GM19193 (cell line): ENCODE results near the gene MAP1LC3B.

Experiments used
- POLR2A ChIP-seq: IDR thresholded peaks from 4 replicates; pipeline ENCODE4 v1.6.1; 2011; ENCODE audit not compliant: insufficient read depth, insufficient read length; ENCODE audit errors: extremely low read depth

The MAP1LC3B gene

GRCh38 chr16:87411375-87412271 is 19.5 kb downstream of the MAP1LC3B start:
- no peak for TF ChIP-seq POLR2A

DNA sequence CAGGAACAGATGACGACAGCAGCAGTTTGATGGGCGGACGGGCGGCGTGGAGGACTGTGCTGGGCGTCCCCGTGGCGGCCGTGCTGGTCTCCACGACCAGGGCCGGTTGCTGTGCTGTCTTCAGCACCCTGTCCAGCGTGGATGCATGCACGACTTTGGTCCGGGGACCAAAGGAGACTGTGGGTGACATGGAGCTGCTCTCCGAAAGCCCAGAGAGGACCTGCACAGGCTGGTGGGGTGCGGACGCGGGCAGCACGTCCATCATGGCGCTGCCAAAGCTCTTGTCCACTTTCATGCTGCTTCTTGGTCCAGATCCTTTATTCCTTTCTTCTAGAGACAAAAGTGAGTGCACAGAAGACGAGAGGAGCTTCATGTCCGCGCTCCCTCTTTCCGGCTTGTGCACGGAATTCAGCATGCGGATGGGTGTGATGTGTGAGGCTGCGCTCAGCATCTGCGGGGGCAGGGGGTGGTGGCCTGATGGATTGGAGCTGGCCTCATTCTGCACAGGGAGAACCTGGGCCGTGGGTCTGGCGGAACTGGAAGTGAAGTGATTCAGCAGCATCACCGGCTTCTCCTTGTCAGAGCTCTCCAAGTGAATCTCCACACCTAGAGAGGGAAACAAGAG is 20.3 kb downstream of the MAP1LC3B start:
- no peak for TF ChIP-seq POLR2A

- TF ChIP-seq POLR2A, result no peak
These were observed 20.9 kb downstream of the MAP1LC3B start for GRCh38 chr16:87412996-87413421.

DNA sequence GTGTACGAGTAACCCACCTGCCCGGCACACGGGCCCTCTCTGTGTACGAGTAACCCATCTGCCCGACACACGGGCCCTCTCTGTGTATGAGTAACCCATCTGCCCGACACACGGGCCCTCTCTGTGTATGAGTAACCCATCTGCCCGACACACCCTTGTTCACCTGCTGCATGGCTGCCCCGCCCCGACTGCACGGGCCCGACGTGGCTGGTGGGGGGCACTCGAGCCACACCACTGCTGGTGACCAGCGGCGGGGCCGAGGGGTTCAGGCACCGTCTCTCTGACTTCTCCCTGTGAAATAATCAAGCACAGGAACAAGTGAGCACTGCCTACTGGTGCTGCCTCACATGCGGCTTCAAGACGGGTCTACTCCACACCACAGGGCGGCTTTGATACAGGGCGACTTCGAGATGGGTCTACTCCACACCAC is 22.1 kb downstream of the MAP1LC3B start:
- no peak for TF ChIP-seq POLR2A

DNA sequence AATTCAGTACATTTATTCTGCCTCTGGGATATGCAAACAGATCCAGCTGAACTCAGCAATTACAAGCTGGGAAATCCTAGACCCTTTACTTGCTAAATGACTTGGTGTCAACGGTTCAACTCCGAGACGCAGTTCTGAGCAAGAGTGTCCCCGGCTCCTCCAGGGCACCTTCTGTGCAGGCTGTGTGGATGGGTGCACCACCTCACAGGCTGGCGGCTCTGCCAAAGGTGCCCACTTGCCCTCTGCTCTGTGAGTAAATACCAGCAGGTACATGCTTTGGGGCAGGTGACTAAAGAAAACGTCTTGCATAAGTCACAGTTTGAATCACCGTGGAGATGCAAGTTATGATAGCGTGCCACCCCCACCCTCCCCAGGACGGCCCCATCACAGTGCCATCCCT is 23.3 kb downstream of the MAP1LC3B start:
- TF ChIP-seq POLR2A, result no peak

- no peak for TF ChIP-seq POLR2A
These were observed 24.8 kb downstream of the MAP1LC3B start for GRCh38 chr16:87416826-87417527.

DNA sequence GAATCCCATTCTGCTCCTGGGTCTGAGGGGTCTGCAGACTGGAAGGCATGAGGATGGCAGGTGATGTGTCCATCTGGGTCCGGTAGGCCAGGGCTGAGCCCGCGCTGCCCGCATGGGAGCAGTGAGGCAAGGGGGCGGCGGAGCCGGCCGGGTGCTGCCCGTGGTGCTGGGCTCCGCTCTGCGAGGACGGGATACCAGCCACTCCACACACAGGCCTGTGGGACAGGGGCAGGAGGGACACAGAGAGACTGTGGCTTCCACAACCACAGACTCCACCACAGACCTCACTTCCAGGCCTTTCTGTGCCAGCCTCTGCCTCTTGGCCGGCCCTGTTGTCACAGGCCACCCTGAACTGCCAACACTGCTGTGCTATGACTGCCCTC is 25.4 kb downstream of the MAP1LC3B start:
- no peak for TF ChIP-seq POLR2A

DNA sequence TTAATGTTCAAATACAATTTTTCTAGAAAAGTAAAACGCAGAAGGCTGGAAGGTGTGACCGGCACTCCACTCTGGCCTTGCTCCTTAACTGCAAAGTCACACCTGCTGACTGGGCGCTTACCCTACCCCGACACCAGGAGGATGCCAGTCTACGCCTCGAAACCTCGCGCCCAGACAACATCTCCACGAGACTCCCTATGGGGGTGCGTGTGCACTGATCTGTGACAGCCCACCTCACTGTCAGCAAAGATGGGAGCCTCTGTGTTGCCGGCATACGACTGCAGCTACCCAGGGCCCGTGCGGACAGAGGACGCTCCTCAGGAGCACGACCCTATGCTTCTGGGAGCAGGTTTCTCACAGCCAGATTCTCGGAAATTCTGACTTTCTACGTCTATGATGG is 26.1 kb downstream of the MAP1LC3B start:
- no peak for TF ChIP-seq POLR2A

GRCh38 chr16:87418644-87419043 is 26.5 kb downstream of the MAP1LC3B start:
- TF ChIP-seq POLR2A, result no peak

DNA sequence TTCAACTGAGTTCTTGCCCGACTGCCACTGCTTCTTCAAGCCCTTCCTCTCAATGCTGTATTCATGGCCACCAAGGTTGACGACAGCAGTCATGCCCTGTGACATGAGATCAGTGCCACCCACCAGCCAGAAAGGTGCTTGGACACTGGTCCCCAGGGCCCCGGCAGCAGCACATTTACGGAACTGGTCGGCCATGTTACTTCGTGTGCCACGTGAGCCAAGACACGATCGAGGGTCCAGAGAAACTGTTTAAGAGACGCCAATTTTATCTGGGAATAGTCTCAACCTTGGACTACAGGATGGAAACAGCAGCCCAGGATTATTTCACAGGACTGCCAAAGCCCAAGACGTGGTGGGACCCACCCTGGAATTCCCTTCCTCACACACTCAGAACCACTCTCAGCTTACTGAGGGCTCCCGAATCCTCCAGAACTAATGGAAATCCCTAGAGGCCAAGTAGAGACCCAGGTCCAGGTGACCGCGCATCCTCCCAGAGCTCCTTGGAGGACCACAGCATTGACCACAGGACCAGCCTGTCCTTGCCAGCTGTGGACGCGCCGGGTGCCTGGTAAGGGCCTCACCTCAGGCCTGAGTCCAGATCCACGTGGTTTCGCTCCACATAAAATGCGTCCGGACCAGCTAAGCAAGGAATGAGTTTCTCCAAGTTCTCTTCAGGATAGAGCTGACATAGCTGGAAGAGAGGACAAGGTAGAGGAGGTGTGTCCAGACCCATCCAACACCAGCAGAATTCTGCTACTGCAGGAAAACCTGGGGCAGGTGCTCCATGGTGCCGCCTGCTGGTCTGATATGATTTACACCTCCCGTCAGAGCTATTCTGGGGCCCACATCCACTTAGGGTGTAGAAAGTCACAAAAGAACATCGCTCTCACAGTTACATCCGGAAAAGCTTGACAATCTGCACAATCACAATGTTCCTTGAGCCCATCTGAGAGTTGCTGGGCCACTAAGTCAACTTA is 28.2 kb downstream of the MAP1LC3B start:
- no peak for TF ChIP-seq POLR2A

GRCh38 chr16:87421003-87421912 is 29.1 kb downstream of the MAP1LC3B start:
- no peak for TF ChIP-seq POLR2A

DNA sequence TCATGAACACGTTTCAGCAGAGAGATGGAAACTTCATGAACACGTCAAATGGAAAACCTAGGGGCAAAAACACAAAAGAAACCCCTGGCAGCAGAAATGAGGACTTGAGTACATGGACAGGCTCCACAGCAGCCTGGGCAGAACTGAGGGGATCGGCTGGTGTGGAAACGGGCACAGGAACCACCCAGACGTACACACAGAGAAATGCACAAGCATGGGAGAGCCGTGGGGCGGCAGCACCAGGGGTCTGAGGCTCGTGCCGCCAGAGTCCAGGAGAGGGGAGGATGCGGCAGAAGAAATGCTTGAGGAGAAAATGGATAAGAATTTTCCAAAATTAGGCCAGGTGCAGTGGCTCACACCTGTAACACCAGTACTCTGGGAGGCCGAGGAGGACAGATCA is 30.0 kb downstream of the MAP1LC3B start:
- TF ChIP-seq POLR2A, result no peak

DNA sequence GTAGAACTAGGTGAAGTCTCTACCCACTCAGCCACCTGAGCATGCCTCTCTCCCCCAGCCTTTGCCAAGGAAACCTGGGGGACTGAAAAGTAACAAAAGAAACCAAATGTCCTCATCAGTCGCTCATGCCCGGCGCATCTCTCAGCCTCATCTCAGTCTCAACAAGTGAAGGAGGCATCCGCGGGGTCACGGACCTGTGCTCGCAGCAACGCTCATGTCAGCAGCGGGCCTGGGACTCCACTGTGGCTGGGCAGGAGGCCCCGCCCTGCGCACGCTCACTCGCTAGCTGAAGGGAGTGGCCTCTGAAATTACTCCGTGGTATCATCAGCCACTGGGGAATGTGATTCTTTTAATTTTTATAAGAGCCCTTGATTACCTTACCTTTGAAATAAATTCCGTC is 31.3 kb downstream of the MAP1LC3B start:
- no peak for TF ChIP-seq POLR2A
